Heart right ventricle (tissue), 16 donors: ENCODE results near the gene AATF. TPM values are rescaled to one million over a fixed set of nuclear protein-coding genes. Genes with fewer than 3 reads are reported as not detected.

Experiments
- ATAC-seq, 8 donors: fragments of 200-7000 bp; cut with Tn5 transposase; one replicate each; pipeline ENCODE4 v1.9.1; 2020; ENCODE audit warnings: mild to moderate bottlenecking in 8 of 8, moderate library complexity in 8 of 8, moderate number of reproducible peaks in 1 of 8
- DNase-seq, 2 donors: peaks; one replicate each; pipeline ENCODE4 v3.0.0-alpha.2; 2020
- H3K27ac ChIP-seq, 10 donors: fragments of 200-600 bp; sonication (generic) in 2 of 10; one replicate each; pipeline versions ENCODE4 v1.5.0 to v1.8.0; 2020 to 2022; ENCODE audit warnings: mild to moderate bottlenecking in 3 of 10
- H3K27me3 ChIP-seq, 7 donors: fragments of 200-600 bp; one replicate each; pipeline ENCODE4 v1.8.0; 2021 to 2022; ENCODE audit warnings: mild to moderate bottlenecking in 2 of 7
- H3K36me3 ChIP-seq, 9 donors: fragments of 200-600 bp; sonication (generic) in 1 of 9; one replicate each; pipeline versions ENCODE4 v1.5.0 to v1.8.0; 2020 to 2022; ENCODE audit warnings: mild to moderate bottlenecking in 2 of 9
- H3K4me1 ChIP-seq, 9 donors: fragments of 200-600 bp; sonication (generic) in 1 of 9; one replicate each; pipeline versions ENCODE4 v1.5.0 to v1.8.0; 2020 to 2022; ENCODE audit warnings: mild to moderate bottlenecking in 4 of 9
- H3K4me3 ChIP-seq, 10 donors: fragments of 200-600 bp; sonication (generic) in 2 of 10; one replicate each; pipeline versions ENCODE4 v1.5.0 to v1.8.0; 2020 to 2022; ENCODE audit warnings: mild to moderate bottlenecking in 7 of 10, moderate library complexity in 2 of 10
- H3K9me3 ChIP-seq, 11 donors: fragments of 200-600 bp in 10 of 11; sonication (generic) in 2 of 11; one replicate each; pipeline versions ENCODE4 v1.5.0 to v1.8.0; 2013 to 2022; ENCODE audit warnings: mild to moderate bottlenecking in 2 of 11, control low read depth in 1 of 11, moderate library complexity in 1 of 11
- WGBS, 2 donors: extraction: QIAGEN DNeasy Blood & Tissue Kit; methylation state at CpG; one replicate each; pipeline ENCODE4 v1.1.7; 2013; ENCODE audit warnings: inconsistent platforms in 1 of 2; 5-methylcytosine and 5-hydroxymethylcytosine counted together
- intact Hi-C, 10 donors: fragments of 100-400 bp; cut with DNase I; formaldehyde crosslinking; loops; one replicate each; pipeline versions ENCODE4 v1.11.1 to v1.14.2; 2022
- microRNA-seq, 2 donors: library from miRNA; unstranded; fragments of <30 nt; microRNA quantifications; one replicate each; pipeline ENCODE4 v1.2.0, GENCODE V29; 2021
- polyA plus RNA-seq, 2 donors: library from polyadenylated mRNA; stranded (reverse); fragments of 200-250 nt; gene quantifications; one replicate each; pipeline ENCODE4 v1.2.3, GENCODE V29; 2013
- total RNA-seq, 10 donors: library from RNA; stranded (reverse); fragmentation: NEBNext Ultra II Directional in 3 of 10; extraction: Animal tissue kit (Norgen Biotek cat#: 25700) in 3 of 10; gene quantifications; one replicate each; pipeline versions ENCODE4 v1.2.1 to v1.2.4, GENCODE V29; 2021 to 2023
- TF ChIP-seq, protein P1 (sequence below), 9 donors: fragments of 200-600 bp; sonication (generic) in 2 of 9; IDR thresholded peaks; one replicate each; pipeline versions ENCODE4 v1.5.0 to v1.8.0; 2021 to 2022; ENCODE audit warnings: antibody characterized with exemption in 9 of 9, mild to moderate bottlenecking in 5 of 9, moderate library complexity in 1 of 9
- donor health status: Arrhythmogenic right ventricular cardiomyopathy.
- donor health status: ischemic (EF 13 %, LVEDD 7.1; RV severe dilation, severe dysfunction).
- donor health status: healthy with polysubstance abuse.
- donor health status: DM: no; HTN: yes; CAD: no.
- donor health status: DM: no; HTN: no; CAD: no.
- donor health status: ischemic (EF 25% LVEDD 6.9; RV normal size, moderate dysfunction).
- donor health status: ischemic (EF 25% LVEDD 5.7; RV mildly dilated, moderate dysfunction).
- donor health status: healthy.
- donor health status: DM: yes; HTN: yes; CAD: no.
- donor health status: Ischemic cardiomyopathy.
- donor health status: ischemic (EF 35%, LVEDD 5.7; RV mildly dilated, moderate dysfunction).
- donor health status: nonischemic (EF 11% LVEDD 7.7; RV severe dilation, severe dysfunction).
- donor health status: DM: yes; HTN: yes; CAD: no.
- donor health status: PGD.
- donor health status: ischemic (EF 29% LVEDD 5.4; RV normal size, mild dysfunction).
- donor health status: nonischemic (EF 23%, LVEDD 6.1; RV moderate dilation, normal function).

AATF gene
- total and polyA plus RNA-seq, 12 donors, result 19.9 to 35.5 (median 26.0) TPM

DNA sequence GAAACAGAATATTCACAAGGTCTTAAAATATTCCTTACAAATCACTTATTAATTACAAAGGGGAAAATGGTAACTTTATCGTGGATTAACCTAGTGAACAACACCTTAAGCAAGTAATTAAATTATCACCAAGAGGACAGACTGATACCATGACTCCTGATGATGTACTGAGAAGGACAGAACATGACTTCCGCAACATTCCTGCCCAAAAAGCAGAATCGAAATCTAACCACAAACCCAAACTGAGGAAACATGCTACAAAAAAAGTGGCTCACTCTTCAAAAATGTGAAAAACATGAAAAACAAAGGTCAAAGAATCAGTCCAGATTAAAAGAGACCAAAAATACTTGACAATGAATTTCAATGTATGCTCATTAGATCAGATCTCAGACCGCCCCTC, 151.5 kb downstream of the AATF start:
- WGBS, 2 donors, result 90 to 95% methylated on average over 4 of the region's 4 CpGs
- TF ChIP-seq, protein P1, sequence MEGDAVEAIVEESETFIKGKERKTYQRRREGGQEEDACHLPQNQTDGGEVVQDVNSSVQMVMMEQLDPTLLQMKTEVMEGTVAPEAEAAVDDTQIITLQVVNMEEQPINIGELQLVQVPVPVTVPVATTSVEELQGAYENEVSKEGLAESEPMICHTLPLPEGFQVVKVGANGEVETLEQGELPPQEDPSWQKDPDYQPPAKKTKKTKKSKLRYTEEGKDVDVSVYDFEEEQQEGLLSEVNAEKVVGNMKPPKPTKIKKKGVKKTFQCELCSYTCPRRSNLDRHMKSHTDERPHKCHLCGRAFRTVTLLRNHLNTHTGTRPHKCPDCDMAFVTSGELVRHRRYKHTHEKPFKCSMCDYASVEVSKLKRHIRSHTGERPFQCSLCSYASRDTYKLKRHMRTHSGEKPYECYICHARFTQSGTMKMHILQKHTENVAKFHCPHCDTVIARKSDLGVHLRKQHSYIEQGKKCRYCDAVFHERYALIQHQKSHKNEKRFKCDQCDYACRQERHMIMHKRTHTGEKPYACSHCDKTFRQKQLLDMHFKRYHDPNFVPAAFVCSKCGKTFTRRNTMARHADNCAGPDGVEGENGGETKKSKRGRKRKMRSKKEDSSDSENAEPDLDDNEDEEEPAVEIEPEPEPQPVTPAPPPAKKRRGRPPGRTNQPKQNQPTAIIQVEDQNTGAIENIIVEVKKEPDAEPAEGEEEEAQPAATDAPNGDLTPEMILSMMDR (IDR thresholded peaks at IDR 0.05), result no peak
- Histone ChIP-seq H3K27ac (peak overlapping the region in 1 of 10 donors; percentile 20), H3K27me3 (no peaks in the 10 kb centered on the region), H3K9me3 (no peaks in the 10 kb centered on the region), H3K36me3 (peaks cover 0 to 54% (median 11%) of the 10 kb centered on the region in 9 donors), H3K4me1 (peaks cover 0 to 6% (median 0%) of the 10 kb centered on the region in 9 donors), H3K4me3 (no peak overlapping the region)
- ATAC-seq, result no peak
- DNase-seq, result no peak
- intact Hi-C loops, result no loop called here

DNA sequence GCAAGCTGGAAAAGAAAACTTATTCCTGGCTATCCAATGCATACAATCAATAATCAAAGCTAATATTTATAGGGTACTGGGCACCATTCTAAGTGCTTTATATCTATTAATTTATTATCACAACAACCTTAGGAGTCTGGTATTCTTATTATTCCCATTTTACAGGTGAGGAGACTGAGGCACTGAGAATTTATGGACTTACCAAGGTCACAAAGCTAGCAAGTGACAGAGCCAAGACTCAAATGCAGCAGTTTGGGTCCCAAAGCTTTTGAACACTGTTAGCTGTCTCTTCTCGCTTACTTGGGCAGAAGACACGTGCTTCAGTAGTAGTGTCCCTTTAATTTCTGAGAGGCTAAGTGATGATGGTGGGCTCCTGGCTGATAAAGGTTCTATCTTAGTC, 152.6 kb downstream of the AATF start:
- DNase-seq (no peak), ATAC-seq (no peak)
- intact Hi-C loops, result no loop called here
- Histone ChIP-seq H3K9me3 (no peaks in the 10 kb centered on the region), H3K27ac (no peak overlapping the region), H3K4me1 (peaks cover 0 to 6% (median 0%) of the 10 kb centered on the region in 9 donors), H3K36me3 (peaks cover 0 to 52% (median 7%) of the 10 kb centered on the region in 9 donors), H3K4me3 (no peak overlapping the region), H3K27me3 (no peaks in the 10 kb centered on the region)
- 94 to 98% methylated on average over 2 of the region's 2 CpGs for WGBS, 2 donors
- TF ChIP-seq, protein P1 (IDR thresholded peaks at IDR 0.05), result no peak

- no peak for DNase-seq
- Histone ChIP-seq H3K36me3 (peaks cover 0 to 34% (median 0%) of the 10 kb centered on the region in 9 donors), H3K9me3 (no peaks in the 10 kb centered on the region), H3K4me3 (no peak overlapping the region), H3K27me3 (no peaks in the 10 kb centered on the region), H3K27ac (no peak overlapping the region), H3K4me1 (peaks cover 0 to 9% (median 0%) of the 10 kb centered on the region in 9 donors)
- no peak for ATAC-seq
- 92 to 94% methylated on average over 4 of the region's 4 CpGs for WGBS, 2 donors
- intact Hi-C loops, result no loop called here
- TF ChIP-seq, protein P1 (IDR thresholded peaks at IDR 0.05), result no peak
Measured at GRCh38 chr17:37103231-37103630, 154.5 kb downstream of the AATF start.

- intact Hi-C loops, result no loop called here
- Histone ChIP-seq H3K27me3 (no peaks in the 10 kb centered on the region), H3K9me3 (no peaks in the 10 kb centered on the region), H3K4me3 (no peak overlapping the region), H3K4me1 (peaks cover 0 to 9% (median 0%) of the 10 kb centered on the region in 9 donors), H3K36me3 (peaks cover 0 to 56% (median 0%) of the 10 kb centered on the region in 9 donors), H3K27ac (no peak overlapping the region)
- no peak for ATAC-seq
- DNase-seq, result no peak
- TF ChIP-seq, protein P1 (IDR thresholded peaks at IDR 0.05), result no peak
- 99 to 100% methylated on average over 1 of the region's 1 CpG for WGBS, 2 donors
Measured at GRCh38 chr17:37106049-37106448, 157.3 kb downstream of the AATF start.

Small RNAs within 50 kb of the gene (microRNA-seq; reads per million reads assigned to microRNA genes)
- 0 reads per million in 2 donors for gene MIR2909

Other genes with a start within 250 kb of the AATF start
- gene LHX1, start 11.5 kb upstream of the AATF start, total RNA-seq, result under 1 TPM in 1 of 10 donors, not detected in 9; 0.11 TPM
- gene LHX1, start 11.5 kb upstream of the AATF start, polyA plus RNA-seq, result not detected